NCI-H510A treated with DMSO at 0.1 percent for 48 hours (cell line): ENCODE results near the gene GEMIN2.
"Not testable (repeated sequence)": the region's sequence is repeated elsewhere in the genome, so short reads cannot be mapped to it uniquely, and the experiment has no call there.

Source experiments
- DNase-seq: peaks from one replicate; lab custom pipeline; 2025; lab: John Stamatoyannopoulos, UW

GEMIN2 gene

GRCh38 chr14:39176263-39177167, 62.4 kb downstream of the GEMIN2 start:
- no peak for DNase-seq

- no peak for DNase-seq
These were observed 63.0 kb downstream of the GEMIN2 start for GRCh38 chr14:39177168-39177545.

- DNase-seq, result no peak
These were observed 64.9 kb downstream of the GEMIN2 start for GRCh38 chr14:39179042-39179441.

GRCh38 chr14:39180553-39180952, 66.4 kb downstream of the GEMIN2 start:
- DNase-seq, result no peak

- no peak for DNase-seq
These were observed 67.0 kb downstream of the GEMIN2 start for GRCh38 chr14:39181026-39181692.

- no peak for DNase-seq
These were observed 67.5 kb downstream of the GEMIN2 start for GRCh38 chr14:39181693-39182047.

GRCh38 chr14:39182770-39183684, 68.9 kb downstream of the GEMIN2 start:
- no peak for DNase-seq

GRCh38 chr14:39183685-39184003, 69.5 kb downstream of the GEMIN2 start:
- not testable (repeated sequence) for DNase-seq

- DNase-seq, result no peak
These were observed 70.6 kb downstream of the GEMIN2 start for GRCh38 chr14:39184628-39185255.

- no peak for DNase-seq
These were observed 71.3 kb downstream of the GEMIN2 start for GRCh38 chr14:39185256-39186049.
